ENCODE results near the gene LDLRAD4. TPM values are rescaled to one million over a fixed set of nuclear protein-coding genes. Genes with fewer than 3 reads are reported as not detected.

The LDLRAD4 gene
- total and polyA plus RNA-seq, 9 of the 15 experiments (the other 6 are each of a cell fraction or from before 2014, with no cell fraction given) = 0.01 TPM; not detected in 8

DNA sequence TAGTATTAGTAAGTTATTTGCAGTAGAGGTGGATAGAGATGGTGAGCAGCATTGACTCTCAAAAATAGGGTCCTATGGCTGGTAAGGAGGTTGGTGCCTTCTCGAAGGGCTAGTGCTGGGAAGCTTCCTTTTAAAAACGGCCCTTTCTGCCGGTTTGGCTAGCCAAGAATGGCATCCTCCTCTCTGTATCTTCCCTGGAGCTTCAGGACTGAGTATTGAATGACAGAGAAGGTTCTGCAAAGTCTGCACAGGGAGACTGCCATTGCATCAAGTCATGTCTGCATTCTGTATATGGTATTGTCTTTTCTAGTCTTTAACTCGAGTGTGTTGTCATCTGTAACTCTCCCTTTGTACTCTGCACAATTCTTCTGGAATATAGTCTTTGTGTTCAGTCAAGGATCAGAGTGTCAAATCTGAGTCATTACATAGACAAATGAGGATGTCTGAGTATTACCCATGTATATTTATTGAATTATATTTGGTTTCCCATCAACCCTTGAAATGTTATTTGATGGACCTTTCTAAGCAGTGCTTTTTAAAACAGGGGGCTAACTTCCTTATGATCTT lies 1.1 kb downstream of the LDLRAD4 start (continued):
- TF ChIP-seq HINFP (tag; conservative IDR thresholded peaks at IDR 0.05; ENCODE audit: low read depth) (no peak), ZNF655 (CRISPR knock-in tag; IDR thresholded peaks at IDR 0.05) (no peak)
- TF ChIP-seq, protein P1, sequence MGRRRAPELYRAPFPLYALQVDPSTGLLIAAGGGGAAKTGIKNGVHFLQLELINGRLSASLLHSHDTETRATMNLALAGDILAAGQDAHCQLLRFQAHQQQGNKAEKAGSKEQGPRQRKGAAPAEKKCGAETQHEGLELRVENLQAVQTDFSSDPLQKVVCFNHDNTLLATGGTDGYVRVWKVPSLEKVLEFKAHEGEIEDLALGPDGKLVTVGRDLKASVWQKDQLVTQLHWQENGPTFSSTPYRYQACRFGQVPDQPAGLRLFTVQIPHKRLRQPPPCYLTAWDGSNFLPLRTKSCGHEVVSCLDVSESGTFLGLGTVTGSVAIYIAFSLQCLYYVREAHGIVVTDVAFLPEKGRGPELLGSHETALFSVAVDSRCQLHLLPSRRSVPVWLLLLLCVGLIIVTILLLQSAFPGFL (CRISPR knock-in tag; IDR thresholded peaks at IDR 0.05) = no peak

DNA sequence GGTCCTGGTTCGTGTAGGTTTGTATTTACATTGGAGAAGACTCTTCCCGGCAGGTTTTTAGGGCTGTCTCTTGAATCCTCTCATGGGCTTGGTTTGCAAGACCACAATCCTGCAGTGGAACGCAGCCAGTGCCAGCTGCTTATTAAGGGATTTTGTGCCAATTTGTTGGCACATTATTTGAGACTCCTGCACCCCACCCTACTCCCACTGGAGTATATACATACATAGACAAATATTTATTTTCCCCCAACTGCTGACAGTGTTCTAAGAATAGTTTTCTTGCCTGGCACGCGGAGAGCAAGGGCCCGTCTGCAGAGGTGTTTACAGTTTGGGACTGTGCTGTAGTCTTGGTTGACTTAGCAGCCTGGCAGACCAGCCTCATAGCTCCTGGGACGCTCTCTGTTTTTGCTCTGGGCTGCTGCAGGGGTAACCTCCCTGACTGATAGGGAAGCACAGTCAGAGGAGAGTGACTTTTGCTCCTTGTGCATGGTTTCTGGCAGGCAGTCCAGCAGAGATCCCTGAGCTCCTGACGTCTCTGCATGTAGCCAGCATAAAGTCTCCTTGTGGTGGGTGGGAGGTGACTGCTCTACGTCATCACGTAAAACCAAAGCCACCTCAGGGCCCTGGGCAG lies 1.9 kb downstream of the LDLRAD4 start:
- ATAC-seq (no peak), DNase-seq (ENCODE audit: extremely low read depth in 1 of 4, low spot score in 3 of 4) (no peak), FAIRE-seq (no peak)
- H2AFZ ChIP-seq (ENCODE audit: low read depth, low read length) = no peak overlapping the region
- ChIA-PET POLR2A (no interaction called here), CTCF (ENCODE audit: low intra/inter-chr PET ratio) (no interaction called here)
- WGBS (ENCODE audit: insufficient coverage, low coverage, missing lambda C conversion rate) = under 1% methylated on average over 10 of the region's 10 CpGs
- no peaks in the 10 kb centered on the region for H3K9me1 ChIP-seq (ENCODE audit: control insufficient read depth, insufficient read depth, low read length)
- H3K27me3 ChIP-seq (ENCODE audit: control insufficient read depth in 2 of 2, insufficient read depth in 2 of 2, low read length in 2 of 2) = peaks cover 37 to 47% of the 10 kb centered on the region in 2 experiments
- no peak overlapping the region for H3K27ac ChIP-seq (ENCODE audit: extremely low read depth, low read depth, low read length)
- H3K9me3 ChIP-seq (replicated peaks; ENCODE audit: control insufficient read depth, insufficient read depth, low read depth, low read length) = no peaks in the 10 kb centered on the region
- H3K79me2 ChIP-seq (ENCODE audit: control insufficient read depth, insufficient read depth, low read length) = no peaks in the 10 kb centered on the region
- no peak overlapping the region for H3K4me3 ChIP-seq
- H3K36me3 ChIP-seq (ENCODE audit: control insufficient read depth, insufficient read depth, low read length) = no peaks in the 10 kb centered on the region
- peaks cover 6% of the 10 kb centered on the region; the same call in 1 of the 2 replicates for H4K20me1 ChIP-seq (replicated peaks; ENCODE audit: control insufficient read depth, insufficient read depth, low read length)
- BruUV-seq (replicated peaks) = no TSS peak
- intact Hi-C loops (cut with micrococcal nuclease) (no loop called here), in situ Hi-C loops (cut with MboI) (no loop called here)
- no peak overlapping the region for H3K9ac ChIP-seq (ENCODE audit: insufficient read depth in 1 of 2, low read depth in 2 of 2, low read length in 2 of 2)
- no peak overlapping the region for H3K4me2 ChIP-seq (ENCODE audit: insufficient read depth, low read length)
- H3K4me1 ChIP-seq (replicated peaks in 1 of 2; ENCODE audit: control insufficient read depth in 2 of 2, insufficient read depth in 2 of 2, low read length in 2 of 2) = peaks cover 0 to 20% of the 10 kb centered on the region in 2 experiments; a peak in 2 of 5 replicates
- no peak for TF ChIP-seq NKRF (IDR thresholded peaks at IDR 0.05; ENCODE audit: borderline replicate concordance)
- TF ChIP-seq SMARCB1 (IDR thresholded peaks at IDR 0.05; ENCODE audit: insufficient read length, low read depth) = no peak
- TF ChIP-seq ZFP30 (CRISPR knock-in tag; IDR thresholded peaks at IDR 0.05; ENCODE audit: borderline replicate concordance) = no peak
- no peak for TF ChIP-seq FOSL1 (tag; conservative IDR thresholded peaks at IDR 0.05)
- TF ChIP-seq BHLHE40 (IDR thresholded peaks at IDR 0.05; ENCODE audit: low read length) = no peak
- no peak for TF ChIP-seq PRPF4 (IDR thresholded peaks at IDR 0.05; ENCODE audit: insufficient read depth, low read depth, low read length, poor library complexity, severe bottlenecking)
- TF ChIP-seq E4F1 (CRISPR knock-in tag; IDR thresholded peaks at IDR 0.05; ENCODE audit: borderline replicate concordance) = no peak

Data from K562 (cell line).